Dendritic cell treated with granulocyte-macrophage colony-stimulating factor and Interleukin-4, amounts not matched to agents 40 ng/mL and 50 ng/mL, for 4 days (primary cell): ENCODE results near the gene CAPN8.

ENCODE experiments used
- H3K27ac Mint-ChIP-seq: one replicate; pipeline ENCODE4 v1.8.0; 2022; ENCODE audit warnings: mild to moderate bottlenecking, mixed read lengths
- H3K27me3 Mint-ChIP-seq: one replicate; pipeline ENCODE4 v1.8.0; 2022; ENCODE audit warnings: mild to moderate bottlenecking, mixed read lengths
- H3K36me3 Mint-ChIP-seq: one replicate; pipeline ENCODE4 v1.8.0; 2022; ENCODE audit warnings: low read depth, mixed read lengths
- H3K4me1 Mint-ChIP-seq: one replicate; pipeline ENCODE4 v1.8.0; 2022; ENCODE audit warnings: low read depth, mixed read lengths
- H3K4me3 Mint-ChIP-seq: one replicate; pipeline ENCODE4 v1.8.0; 2022; ENCODE audit warnings: mild to moderate bottlenecking, moderate library complexity, mixed read lengths
- H3K9me3 Mint-ChIP-seq: one replicate; pipeline ENCODE4 v1.8.0; 2022; ENCODE audit warnings: mixed read lengths
- intact Hi-C: fragments of 100-400 bp; cut with micrococcal nuclease; formaldehyde crosslinking; loops from one replicate; pipeline ENCODE4 v1.15.0; 2022

CAPN8 gene

GRCh38 chr1:223557130-223557475 lies 108.4 kb downstream of the CAPN8 start:
- H3K4me3 Mint-ChIP-seq, result no peak overlapping the region
- H3K36me3 Mint-ChIP-seq, result no peaks in the 10 kb centered on the region
- H3K27me3 Mint-ChIP-seq, result no peaks in the 10 kb centered on the region
- intact Hi-C loops, result no loop called here
- no peaks in the 10 kb centered on the region for H3K9me3 Mint-ChIP-seq
- H3K27ac Mint-ChIP-seq, result no peak overlapping the region
- no peaks in the 10 kb centered on the region for H3K4me1 Mint-ChIP-seq

- no peaks in the 10 kb centered on the region for H3K9me3 Mint-ChIP-seq
- H3K4me3 Mint-ChIP-seq, result no peak overlapping the region
- H3K36me3 Mint-ChIP-seq, result no peaks in the 10 kb centered on the region
- intact Hi-C loops, result no loop called here
- no peaks in the 10 kb centered on the region for H3K27me3 Mint-ChIP-seq
- H3K27ac Mint-ChIP-seq, result no peak overlapping the region
- peaks cover 4% of the 10 kb centered on the region for H3K4me1 Mint-ChIP-seq
Observed at GRCh38 chr1:223556414-223557129, 108.9 kb downstream of the CAPN8 start.

GRCh38 chr1:223553957-223554356 lies 111.5 kb downstream of the CAPN8 start:
- Mint-ChIP-seq H3K36me3 (no peaks in the 10 kb centered on the region), H3K4me3 (no peak overlapping the region), H3K27ac (no peak overlapping the region), H3K9me3 (no peaks in the 10 kb centered on the region), H3K27me3 (peaks cover 4% of the 10 kb centered on the region), H3K4me1 (peaks cover 22% of the 10 kb centered on the region)
- intact Hi-C loops, result no loop called here

- intact Hi-C loops, result no loop called here
- peaks cover 22% of the 10 kb centered on the region for H3K4me1 Mint-ChIP-seq
- H3K4me3 Mint-ChIP-seq, result no peak overlapping the region
- peak overlapping the region; percentile 82 for H3K27ac Mint-ChIP-seq
- H3K27me3 Mint-ChIP-seq, result peaks cover 16% of the 10 kb centered on the region
- H3K9me3 Mint-ChIP-seq, result peaks cover 10% of the 10 kb centered on the region
- no peaks in the 10 kb centered on the region for H3K36me3 Mint-ChIP-seq
Observed at GRCh38 chr1:223551610-223552009, 113.9 kb downstream of the CAPN8 start.

- no peak overlapping the region for H3K27ac Mint-ChIP-seq
- H3K27me3 Mint-ChIP-seq, result peaks cover 18% of the 10 kb centered on the region
- no peaks in the 10 kb centered on the region for H3K36me3 Mint-ChIP-seq
- peaks cover 10% of the 10 kb centered on the region for H3K9me3 Mint-ChIP-seq
- peaks cover 22% of the 10 kb centered on the region for H3K4me1 Mint-ChIP-seq
- no peak overlapping the region for H3K4me3 Mint-ChIP-seq
- intact Hi-C loops, result no loop called here
Observed at GRCh38 chr1:223549740-223550139, 115.8 kb downstream of the CAPN8 start.

GRCh38 chr1:223547316-223548114 lies 118.0 kb downstream of the CAPN8 start:
- peaks cover 22% of the 10 kb centered on the region for H3K4me1 Mint-ChIP-seq
- H3K27me3 Mint-ChIP-seq, result peaks cover 18% of the 10 kb centered on the region
- intact Hi-C loops, result no loop called here
- peaks cover 10% of the 10 kb centered on the region for H3K9me3 Mint-ChIP-seq
- no peak overlapping the region for H3K4me3 Mint-ChIP-seq
- no peak overlapping the region for H3K27ac Mint-ChIP-seq
- no peaks in the 10 kb centered on the region for H3K36me3 Mint-ChIP-seq

- no peak overlapping the region for H3K27ac Mint-ChIP-seq
- peaks cover 10% of the 10 kb centered on the region for H3K9me3 Mint-ChIP-seq
- H3K36me3 Mint-ChIP-seq, result no peaks in the 10 kb centered on the region
- peaks cover 6% of the 10 kb centered on the region for H3K4me1 Mint-ChIP-seq
- intact Hi-C loops, result no loop called here
- H3K4me3 Mint-ChIP-seq, result no peak overlapping the region
- peaks cover 19% of the 10 kb centered on the region for H3K27me3 Mint-ChIP-seq
Observed at GRCh38 chr1:223545343-223545742, 120.2 kb downstream of the CAPN8 start.

- intact Hi-C loops, result no loop called here
- Mint-ChIP-seq H3K9me3 (peaks cover 8% of the 10 kb centered on the region), H3K27me3 (peaks cover 20% of the 10 kb centered on the region), H3K4me1 (no peaks in the 10 kb centered on the region), H3K4me3 (no peak overlapping the region), H3K27ac (no peak overlapping the region), H3K36me3 (no peaks in the 10 kb centered on the region)
Observed at GRCh38 chr1:223543560-223543959, 121.9 kb downstream of the CAPN8 start.

- intact Hi-C loops, result no loop called here
- H3K27ac Mint-ChIP-seq, result no peak overlapping the region
- peaks cover under 1% of the 10 kb centered on the region for H3K9me3 Mint-ChIP-seq
- H3K4me1 Mint-ChIP-seq, result no peaks in the 10 kb centered on the region
- peaks cover 14% of the 10 kb centered on the region for H3K27me3 Mint-ChIP-seq
- no peak overlapping the region for H3K4me3 Mint-ChIP-seq
- H3K36me3 Mint-ChIP-seq, result no peaks in the 10 kb centered on the region
Observed at GRCh38 chr1:223542831-223543230, 122.7 kb downstream of the CAPN8 start.

- Mint-ChIP-seq H3K4me1 (no peaks in the 10 kb centered on the region), H3K27me3 (peaks cover 16% of the 10 kb centered on the region), H3K4me3 (no peak overlapping the region), H3K27ac (no peak overlapping the region), H3K9me3 (no peaks in the 10 kb centered on the region), H3K36me3 (no peaks in the 10 kb centered on the region)
- intact Hi-C loops, result no loop called here
Observed at GRCh38 chr1:223540485-223541106, 124.9 kb downstream of the CAPN8 start.

- Mint-ChIP-seq H3K27me3 (peaks cover 16% of the 10 kb centered on the region), H3K4me3 (no peak overlapping the region), H3K36me3 (no peaks in the 10 kb centered on the region), H3K27ac (no peak overlapping the region), H3K9me3 (no peaks in the 10 kb centered on the region), H3K4me1 (no peaks in the 10 kb centered on the region)
- intact Hi-C loops, result no loop called here
Observed at GRCh38 chr1:223539750-223540149, 125.8 kb downstream of the CAPN8 start.

GRCh38 chr1:223538981-223539380 lies 126.5 kb downstream of the CAPN8 start:
- Mint-ChIP-seq H3K4me3 (no peak overlapping the region), H3K27me3 (peaks cover 16% of the 10 kb centered on the region), H3K27ac (no peak overlapping the region), H3K36me3 (no peaks in the 10 kb centered on the region), H3K9me3 (no peaks in the 10 kb centered on the region), H3K4me1 (no peaks in the 10 kb centered on the region)
- intact Hi-C loops, result no loop called here

GRCh38 chr1:223535319-223535718 lies 130.2 kb downstream of the CAPN8 start:
- H3K9me3 Mint-ChIP-seq, result no peaks in the 10 kb centered on the region
- H3K4me3 Mint-ChIP-seq, result no peak overlapping the region
- H3K27me3 Mint-ChIP-seq, result peaks cover 19% of the 10 kb centered on the region
- no peaks in the 10 kb centered on the region for H3K4me1 Mint-ChIP-seq
- intact Hi-C loops, result no loop called here
- H3K36me3 Mint-ChIP-seq, result no peaks in the 10 kb centered on the region
- H3K27ac Mint-ChIP-seq, result no peak overlapping the region

- intact Hi-C loops, result no loop called here
Observed at GRCh38 chr1:223534677-223535076, 130.8 kb downstream of the CAPN8 start.

More at GRCh38 chr1:223534677-223535076, 130.8 kb downstream of the CAPN8 start:
- no peaks in the 10 kb centered on the region for H3K4me1 Mint-ChIP-seq
- H3K27me3 Mint-ChIP-seq, result peaks cover 18% of the 10 kb centered on the region
- H3K27ac Mint-ChIP-seq, result no peak overlapping the region
- no peaks in the 10 kb centered on the region for H3K9me3 Mint-ChIP-seq
- no peak overlapping the region for H3K4me3 Mint-ChIP-seq
- H3K36me3 Mint-ChIP-seq, result no peaks in the 10 kb centered on the region
